Measurements from ENCODE around the gene DBNL.

DNA sequence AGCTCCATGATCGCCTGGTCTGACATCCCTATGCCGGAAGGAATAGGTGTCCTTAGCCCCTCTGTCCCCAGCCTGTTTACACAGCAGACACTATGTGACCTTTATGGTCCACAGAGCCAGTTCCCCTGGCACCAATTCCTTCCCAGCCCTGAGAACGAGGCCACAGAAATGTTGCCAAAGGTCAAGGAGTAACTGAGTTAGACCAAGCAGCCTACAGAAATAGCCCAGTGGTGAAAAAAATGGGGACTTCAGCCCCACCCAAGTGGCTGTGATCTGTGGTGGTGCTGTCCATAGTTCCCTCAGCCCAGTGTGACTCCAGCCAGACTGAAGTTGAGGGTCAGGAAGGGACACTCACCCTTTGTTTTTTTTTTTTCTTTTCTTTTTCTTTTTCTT is 18.4 kb downstream of the DBNL start:
- TF ChIP-seq, protein P1, sequence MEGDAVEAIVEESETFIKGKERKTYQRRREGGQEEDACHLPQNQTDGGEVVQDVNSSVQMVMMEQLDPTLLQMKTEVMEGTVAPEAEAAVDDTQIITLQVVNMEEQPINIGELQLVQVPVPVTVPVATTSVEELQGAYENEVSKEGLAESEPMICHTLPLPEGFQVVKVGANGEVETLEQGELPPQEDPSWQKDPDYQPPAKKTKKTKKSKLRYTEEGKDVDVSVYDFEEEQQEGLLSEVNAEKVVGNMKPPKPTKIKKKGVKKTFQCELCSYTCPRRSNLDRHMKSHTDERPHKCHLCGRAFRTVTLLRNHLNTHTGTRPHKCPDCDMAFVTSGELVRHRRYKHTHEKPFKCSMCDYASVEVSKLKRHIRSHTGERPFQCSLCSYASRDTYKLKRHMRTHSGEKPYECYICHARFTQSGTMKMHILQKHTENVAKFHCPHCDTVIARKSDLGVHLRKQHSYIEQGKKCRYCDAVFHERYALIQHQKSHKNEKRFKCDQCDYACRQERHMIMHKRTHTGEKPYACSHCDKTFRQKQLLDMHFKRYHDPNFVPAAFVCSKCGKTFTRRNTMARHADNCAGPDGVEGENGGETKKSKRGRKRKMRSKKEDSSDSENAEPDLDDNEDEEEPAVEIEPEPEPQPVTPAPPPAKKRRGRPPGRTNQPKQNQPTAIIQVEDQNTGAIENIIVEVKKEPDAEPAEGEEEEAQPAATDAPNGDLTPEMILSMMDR (IDR thresholded peaks at IDR 0.05) = no peak
- no peak for TF ChIP-seq POLR2A (IDR thresholded peaks at IDR 0.05)
